Esophagus mucosa (tissue), 1 donor: ENCODE measurements around the gene DMBX1. TPM values are rescaled to one million over a fixed set of nuclear protein-coding genes. Genes with fewer than 3 reads are reported as not detected.

ENCODE experiments used
- ATAC-seq: fragments of 200-7000 bp; cut with Tn5 transposase; one replicate; pipeline ENCODE4 v1.9.1; 2020
- total RNA-seq: library from RNA; stranded (reverse); gene quantifications from one replicate; pipeline ENCODE4 v1.2.4, GENCODE V29; 2023
- donor health status: DM: yes; HTN: yes; CAD: no.

The DMBX1 gene
- total RNA-seq, 1 donor from 2014 or later = not detected

DNA sequence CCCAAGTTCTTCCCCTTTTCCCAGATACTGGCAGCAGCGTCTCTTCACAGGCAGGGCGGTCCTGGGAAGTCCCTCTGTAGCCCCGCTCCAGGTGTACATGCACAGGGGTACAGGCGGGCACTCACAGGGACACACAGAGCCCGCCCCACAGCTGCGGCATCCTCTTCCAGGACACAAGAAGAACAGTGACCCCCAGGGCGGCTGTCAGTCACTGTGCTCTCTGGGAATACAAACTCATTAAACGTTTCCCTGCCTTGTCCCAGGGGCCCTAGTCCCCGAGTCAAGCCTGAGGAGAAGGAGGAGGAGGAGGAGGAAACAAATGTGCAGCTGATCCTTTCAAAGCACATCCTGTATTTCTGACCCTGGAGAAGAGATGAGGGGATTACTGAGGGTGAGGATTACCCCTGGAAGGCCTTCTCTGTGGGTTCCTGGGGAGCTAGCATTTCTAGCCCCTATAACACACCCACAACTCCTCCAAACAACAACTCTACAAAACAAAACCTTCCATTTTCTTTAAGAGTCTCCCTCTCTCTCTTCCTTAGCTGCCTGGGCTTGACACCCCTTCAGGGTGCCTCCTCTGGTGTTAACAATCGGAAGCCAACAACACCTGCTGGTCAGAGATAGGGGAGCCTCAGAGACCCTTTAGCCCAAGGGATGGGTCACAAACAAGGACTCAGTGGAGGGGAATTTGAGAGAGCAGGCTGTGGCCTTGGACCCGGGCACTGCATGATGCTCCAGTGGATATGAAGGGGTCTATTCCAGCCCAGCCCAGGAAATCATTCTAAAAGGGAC, 28.4 kb upstream of the DMBX1 start:
- ATAC-seq = no peak

DNA sequence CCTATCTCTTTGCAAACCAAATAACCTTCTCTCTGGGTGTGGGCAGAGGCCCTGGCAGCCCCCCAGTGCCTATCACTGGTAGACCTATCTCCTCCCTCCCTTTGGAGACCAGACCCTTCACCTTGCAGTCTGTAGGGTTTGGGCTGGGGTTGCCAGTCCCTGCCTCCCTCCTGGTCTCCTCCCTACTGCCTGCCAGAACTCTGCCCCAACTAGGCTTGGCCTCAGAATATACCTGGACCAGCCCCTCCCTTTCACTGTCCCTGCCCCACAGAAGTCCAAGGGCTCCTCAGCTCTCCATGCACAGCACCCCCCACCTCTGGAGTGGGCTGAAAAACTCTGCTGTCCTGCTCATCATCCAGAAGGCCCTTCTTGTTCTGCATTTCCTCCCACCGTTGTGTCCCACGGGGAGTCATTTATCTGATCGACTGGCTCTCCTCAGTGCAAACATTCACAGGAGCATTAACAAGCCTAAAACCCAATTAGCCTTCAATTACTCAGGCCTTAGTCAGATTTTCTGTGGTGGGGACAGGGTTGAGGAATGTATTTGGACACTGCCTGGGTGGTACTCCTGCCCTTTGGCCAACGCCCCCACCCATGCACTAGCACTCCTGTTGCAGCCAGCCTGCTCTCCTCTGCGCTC, 27.7 kb upstream of the DMBX1 start:
- ATAC-seq = no peak

DNA sequence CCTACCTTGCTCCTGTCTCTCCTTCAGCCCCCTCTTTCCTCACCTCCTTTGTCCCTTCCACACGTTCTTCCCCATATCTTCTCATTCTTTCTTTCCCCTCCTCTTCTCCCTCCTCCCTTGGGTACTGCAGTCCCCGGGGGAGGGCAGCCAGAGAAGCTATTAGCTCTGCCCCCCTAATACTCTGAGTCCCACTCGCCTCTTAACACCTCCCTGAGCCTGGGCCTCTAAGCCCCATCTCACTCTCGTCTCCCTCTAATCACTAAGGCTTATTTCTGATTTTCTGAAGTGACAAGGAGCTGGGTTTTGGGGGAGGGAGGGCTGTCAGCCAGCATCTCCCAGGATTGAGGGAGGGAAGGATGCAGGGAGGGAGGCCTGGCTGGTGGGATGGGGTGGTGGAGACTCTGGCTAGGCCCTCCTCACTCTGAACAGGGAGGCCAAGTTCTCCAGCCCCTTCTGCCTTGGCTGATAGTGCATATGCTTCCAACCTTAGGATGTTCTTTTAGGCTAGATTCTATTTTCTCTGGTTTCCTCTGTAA, 25.6 kb upstream of the DMBX1 start:
- no peak for ATAC-seq

DNA sequence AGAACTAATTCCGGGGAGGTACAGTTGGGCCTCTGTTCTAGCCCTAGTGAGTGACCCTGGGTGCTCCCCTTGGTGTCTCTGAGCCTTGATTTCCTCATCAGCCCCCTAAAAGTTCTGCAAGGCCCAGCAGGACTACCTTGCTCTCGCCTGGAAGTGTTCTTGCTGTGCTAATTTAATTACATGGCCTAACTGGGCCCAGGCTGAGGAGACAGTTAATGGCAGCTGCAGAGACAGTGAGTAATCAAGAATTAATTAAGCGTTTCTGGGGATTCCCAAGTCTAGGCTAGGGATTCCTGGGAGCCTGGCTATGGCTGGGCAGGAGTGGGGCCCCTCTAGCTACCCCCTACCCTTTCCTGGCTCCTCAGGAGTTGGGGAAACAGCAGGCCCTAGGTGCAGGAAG, 24.7 kb upstream of the DMBX1 start:
- no peak for ATAC-seq

DNA sequence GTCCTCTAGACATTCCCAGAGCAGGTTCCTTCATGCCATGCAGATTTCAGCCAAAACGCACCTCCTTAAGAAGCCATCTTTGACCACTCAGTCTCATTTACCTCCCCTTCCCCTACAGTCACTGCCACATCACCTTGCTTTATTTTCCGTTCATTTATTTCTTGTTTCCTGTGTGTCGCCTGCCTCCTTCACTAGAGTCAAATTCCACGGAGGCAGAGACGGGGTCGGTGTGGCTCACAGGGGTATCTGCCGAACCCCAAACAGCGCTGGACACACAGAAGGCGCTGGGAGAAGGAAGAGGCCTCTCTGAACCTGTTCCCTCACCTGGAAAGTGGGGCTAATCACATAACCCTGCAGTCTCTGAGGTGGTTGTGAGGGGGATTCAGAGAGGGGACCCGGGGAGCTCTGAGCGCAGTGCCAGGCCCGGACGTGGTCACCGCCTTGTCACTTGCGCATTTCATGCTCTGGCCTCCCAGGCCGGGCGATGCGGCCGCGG, 23.6 kb upstream of the DMBX1 start:
- no peak for ATAC-seq

DNA sequence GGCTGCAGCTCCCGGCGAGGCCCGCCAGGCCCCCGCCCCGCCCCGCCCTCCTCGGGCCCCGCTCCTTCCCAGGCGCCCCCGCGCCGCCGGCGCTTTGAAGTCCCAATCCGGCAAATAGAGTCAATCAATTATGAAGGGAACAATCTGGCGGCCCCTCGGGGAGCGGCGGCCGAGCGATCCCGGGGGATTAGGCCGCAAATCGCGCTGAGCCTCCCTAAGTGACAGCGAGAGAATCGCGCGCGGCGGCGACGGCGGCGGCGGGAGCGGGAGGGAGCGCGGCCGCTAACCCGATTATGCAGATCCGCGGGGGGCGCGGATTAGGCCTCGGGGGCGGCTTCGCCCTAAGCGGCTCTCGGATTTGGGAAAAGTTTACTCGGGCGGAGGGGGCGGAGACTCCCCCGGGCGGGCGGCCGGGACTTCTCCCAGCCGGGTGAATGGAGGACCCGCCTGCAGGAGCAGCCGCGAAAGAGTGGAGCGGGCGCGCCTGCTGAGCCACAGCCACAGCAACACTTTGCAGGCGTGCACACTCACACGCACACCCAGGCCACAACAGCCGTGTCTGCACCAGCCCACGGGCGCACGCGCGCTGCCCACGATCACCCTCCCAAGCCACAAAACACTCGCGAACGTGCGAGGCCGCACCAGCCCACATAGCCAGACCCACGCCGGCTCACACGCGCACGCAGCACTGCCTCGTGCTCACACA, 23.0 kb upstream of the DMBX1 start:
- peak; percentile 20 for ATAC-seq

DNA sequence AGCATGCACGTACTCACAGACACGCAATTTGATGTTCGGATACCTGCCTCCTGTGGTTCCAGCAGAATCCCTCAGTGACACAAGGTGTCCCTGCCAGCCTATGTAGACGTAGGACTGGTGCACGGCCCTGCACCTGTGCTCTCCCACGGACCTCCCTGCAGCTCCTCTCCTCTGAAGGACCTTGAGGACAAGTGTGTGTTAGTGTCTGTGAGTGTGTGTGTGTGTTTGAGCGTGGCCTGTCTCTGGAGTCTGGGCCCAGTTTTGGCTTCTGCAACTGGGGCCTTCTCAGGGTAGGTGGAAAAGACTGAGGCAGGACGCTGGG, 22.5 kb upstream of the DMBX1 start:
- ATAC-seq = no peak

DNA sequence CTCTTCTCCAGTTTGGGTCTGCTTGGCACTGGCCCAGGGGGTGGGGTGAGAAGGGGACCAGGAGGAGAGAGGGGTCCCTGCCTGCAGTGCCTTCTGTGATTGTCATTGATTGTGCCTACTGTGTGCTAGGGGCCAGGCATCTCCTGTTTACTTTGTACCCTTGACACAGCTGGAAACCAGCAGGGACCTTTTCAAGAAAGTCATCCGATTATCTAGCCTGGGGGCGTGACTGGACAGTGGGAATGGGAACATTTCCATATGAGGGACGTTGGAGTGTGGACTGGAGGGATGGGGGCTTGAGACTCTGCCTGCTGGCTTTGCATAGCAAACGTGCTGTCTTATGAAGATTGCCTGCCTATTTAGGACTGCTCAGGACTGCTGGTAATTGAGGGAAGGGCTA, 19.8 kb upstream of the DMBX1 start:
- no peak for ATAC-seq

DNA sequence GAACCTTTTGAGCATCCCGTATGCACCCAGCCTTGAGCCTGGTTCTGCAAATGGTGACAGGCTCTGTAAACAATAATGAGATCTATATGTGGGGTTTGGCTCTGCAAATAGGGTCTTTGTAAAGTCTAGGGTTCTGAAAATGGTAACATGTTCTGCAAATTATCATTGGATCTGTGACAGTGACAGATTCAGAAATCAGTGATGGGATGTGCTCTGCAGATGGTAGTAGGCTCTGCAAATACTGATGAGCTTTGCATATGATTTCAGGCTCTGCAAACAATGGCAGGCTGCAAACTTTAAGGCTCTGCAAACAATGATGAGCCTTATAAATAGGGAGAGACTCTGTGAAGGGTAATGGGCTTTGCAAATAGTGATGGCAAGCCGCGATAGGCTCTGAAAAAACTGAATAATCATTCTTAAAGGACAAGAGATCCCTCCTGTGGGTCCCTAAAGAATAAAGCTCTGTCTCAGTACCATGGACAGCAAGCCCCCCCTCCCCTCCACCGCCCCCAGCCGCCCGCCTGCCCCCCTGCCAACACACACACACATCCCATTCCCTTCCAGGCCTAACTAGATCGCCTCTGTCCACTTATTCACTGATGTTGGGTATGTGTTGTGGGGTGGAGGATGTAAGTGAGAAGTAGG, 17.7 kb upstream of the DMBX1 start:
- no peak for ATAC-seq

DNA sequence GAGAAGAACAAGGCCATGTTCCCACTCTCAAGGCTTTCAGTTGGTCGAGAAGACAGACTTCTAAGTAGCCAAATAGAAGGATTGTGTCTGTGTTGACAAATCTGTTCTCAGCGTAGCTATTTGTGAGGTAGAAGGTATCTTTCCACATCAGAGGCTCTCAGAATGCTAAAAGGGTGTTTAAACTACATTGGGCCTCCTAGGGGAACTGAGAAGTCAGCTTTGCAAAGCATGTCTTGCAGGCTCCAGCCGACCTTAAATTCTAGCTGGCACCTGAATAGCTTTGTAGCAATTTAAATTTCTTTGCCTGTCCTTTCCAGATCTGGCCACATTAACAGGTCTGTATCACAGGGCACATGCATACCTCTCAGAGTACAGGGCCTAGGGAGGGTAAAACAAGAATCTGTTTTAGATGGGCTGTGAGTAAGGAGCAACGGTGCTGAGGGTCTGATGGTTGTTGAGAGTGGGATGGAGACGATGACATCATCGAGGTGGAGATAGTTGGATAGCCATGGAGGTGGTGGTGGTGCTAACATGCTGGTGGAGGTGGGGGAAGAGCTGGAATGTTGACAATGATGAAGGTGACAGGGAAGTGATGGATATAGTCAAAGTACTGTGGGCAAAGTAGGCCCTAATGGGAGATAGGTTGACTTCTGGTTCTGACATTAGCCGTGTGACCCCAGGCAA, 17.0 kb upstream of the DMBX1 start:
- no peak for ATAC-seq

DNA sequence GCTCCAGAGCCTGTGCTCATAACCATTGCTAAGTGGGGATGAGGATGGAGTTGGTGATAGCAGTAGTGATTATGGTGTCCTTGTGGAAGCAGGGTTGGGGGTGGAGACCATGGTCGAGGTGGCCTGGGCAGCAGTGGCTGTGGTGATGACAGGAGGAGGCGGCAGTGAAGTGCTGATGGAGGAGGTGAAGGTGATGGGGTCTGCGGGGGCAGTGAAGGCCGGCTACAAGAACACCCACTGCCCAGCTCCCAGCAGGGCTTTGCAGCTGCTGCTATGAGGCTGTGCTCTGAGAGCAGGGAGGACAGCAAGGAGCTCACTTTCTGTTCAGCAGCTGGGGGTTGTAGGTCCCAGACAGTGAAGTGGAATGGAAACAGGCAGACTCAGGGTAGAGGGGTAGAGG, 15.6 kb upstream of the DMBX1 start:
- no peak for ATAC-seq

DNA sequence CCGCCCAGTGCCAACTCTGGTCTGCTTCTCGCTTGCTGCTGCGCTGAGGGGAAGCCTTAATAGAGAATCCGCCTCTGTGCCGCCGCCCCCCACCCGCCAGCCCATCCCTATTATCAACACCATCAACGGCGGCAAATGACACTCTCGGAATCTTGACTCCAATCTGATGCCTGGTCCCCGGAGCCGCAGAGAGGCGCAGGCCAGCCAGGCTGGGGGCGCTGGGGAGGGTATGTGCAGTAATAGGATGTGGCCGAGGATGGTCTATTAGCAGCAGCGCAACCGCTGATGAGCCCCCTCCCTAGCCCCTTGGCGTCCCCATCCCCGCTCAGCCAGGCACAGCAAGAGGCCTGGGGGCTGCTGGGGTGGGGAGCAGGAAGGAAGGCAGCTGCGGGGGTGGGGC, 15.1 kb upstream of the DMBX1 start:
- ATAC-seq = no peak

DNA sequence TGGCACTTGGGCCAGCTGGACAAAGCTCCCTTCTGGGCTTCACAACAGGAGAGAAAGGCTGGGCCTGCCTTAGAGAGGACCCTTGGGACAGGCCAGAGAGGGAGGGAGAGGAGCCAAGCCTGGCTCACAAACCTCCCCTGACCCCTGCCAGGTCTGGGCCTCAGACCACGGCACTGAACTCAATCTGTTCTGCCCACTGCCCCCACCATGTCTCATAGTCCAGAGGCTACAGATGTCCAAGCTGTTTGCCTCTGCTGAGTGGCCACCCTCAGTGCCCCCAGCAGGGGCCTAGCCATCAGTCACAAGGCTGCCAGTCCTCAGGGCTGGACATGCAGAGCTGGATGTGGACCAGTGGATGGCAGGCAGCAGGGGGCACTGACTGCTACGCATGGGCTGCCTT, 13.0 kb upstream of the DMBX1 start:
- no peak for ATAC-seq

DNA sequence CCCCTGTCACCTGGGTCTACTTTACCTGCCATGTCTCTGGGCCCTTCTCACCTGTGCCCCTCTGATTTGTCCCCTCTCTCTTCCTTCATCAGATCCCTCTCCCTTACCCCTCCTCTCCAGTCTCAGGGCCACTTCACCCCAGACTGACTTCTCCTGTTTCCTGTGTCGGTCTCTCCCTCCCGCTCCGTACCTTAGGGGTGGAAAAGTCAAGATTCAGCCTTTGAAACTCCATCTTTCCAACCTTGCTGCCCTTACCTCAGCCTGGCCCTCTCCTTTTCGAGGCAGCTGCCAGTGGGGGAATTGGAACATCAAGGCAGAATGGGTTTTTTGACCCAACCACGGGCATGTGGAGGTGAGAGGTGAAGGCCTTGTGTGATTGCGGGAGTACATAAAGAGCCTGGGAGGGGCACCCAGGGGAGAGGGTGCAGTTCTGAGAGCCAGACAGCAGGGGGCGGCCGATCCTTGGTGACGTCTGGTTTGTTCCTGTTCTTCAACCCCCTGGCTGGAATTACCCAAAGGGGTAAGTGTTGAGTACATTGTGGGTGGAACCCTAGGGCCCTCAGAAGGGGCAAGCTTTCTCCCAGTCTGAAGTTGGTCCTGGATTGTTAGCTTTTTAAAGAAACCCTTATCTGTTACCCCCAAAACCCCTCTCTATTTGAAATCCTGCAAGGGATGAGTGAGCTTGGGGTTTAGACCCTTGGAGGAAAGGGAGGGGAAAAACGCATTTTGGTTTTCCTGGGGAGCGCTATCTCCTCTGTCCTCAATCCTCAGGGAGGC, 12.3 kb upstream of the DMBX1 start:
- peak; percentile 88 for ATAC-seq

DNA sequence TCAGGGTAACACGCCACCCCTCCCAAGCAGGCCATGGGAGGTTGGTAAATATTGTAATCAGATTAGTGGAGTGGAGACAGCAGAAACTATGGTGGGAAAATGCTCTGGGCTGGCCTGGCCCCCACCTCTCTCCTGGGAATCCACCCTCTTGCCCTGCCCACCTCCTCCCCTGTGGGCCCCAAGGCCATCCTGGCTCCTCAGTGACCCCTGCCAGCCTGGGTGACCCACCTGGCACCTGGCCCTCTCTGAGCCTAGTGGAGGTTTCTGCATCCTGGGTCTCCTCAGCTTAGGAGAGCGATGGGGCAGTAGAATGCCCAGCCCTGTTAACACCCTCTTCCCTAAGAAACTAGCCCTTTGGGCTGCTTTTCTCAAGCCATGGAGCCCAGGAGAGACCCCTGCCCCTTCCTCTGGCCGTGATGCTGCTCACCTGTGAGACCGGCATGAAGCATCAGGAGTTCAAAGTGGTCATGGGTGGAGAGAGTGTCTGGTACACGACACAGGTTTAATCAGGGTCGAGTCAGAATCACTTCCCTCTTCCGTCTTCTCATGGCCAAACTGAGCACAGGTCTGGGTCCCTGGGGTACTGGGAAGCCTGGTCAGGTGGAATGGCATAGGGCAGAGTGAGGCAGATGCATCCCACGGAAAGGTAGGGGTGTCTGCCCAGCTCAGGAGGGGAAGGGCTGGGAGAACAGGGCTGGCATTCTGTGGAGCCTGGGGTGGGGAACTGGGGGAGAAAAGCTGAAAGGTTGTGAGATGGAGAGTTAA, 10.7 kb upstream of the DMBX1 start:
- no peak for ATAC-seq

DNA sequence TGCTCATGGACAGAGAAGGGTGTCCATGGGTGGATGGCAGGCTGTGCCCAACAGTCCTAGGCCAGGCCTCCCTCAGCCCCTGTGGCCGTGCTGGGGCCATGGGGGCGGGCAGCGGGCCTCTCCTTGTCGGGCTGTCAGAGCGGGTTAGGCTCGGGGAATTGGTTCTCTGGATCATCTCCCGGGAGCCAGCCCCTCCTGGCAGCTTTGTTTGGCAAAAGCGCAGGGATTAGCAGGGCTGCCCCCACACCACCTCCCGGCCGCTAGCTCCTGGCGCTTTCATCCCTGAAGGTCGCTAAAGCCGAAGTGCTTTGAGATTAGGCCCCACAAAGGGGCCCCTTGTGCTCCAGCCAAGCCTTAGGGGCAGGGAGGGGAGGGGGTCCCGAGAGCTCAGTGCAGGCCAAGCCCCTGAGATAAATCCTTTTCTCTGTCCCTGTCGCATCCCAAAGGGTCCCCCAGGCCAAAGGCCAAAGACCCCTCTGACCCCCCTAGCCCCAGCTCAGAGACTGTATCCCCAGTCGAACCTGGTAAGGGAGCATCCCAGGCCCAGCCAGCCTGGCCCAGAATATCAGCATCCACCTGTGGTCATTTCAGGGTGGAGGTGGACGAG, 9.8 kb upstream of the DMBX1 start:
- no peak for ATAC-seq

DNA sequence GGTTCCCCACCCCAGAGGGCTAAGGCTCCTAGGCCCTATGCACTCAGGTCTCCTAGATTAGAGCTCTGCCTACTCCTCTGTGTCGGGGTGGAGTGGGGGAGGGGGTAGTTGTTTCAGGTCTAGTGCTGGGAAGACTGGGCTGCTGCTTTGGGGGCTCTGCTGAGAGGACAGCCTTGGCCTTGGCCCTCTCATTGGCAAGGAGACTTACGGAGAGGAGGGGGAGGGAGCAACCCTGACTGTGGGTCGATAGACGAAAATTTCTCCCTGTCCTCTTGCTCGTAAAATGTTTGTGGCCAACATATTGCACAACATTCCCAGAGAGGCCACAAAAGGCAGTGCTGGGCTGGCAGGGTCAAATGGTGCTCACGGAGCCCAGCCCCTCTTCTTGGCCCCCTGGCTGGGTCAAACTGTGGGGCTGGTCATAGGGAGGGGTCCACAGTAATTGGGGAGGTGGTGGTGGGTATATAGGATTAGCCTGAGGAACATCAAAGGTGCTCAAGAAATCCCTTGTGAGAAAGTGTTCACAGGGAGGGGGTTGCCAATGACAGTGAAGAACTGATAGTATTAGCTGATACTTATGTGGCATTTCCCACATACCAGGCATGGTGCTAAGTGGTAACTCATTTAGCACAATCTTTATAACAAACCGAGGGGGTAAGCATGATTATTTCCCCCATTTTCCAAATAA, 8.5 kb upstream of the DMBX1 start:
- no peak for ATAC-seq

DNA sequence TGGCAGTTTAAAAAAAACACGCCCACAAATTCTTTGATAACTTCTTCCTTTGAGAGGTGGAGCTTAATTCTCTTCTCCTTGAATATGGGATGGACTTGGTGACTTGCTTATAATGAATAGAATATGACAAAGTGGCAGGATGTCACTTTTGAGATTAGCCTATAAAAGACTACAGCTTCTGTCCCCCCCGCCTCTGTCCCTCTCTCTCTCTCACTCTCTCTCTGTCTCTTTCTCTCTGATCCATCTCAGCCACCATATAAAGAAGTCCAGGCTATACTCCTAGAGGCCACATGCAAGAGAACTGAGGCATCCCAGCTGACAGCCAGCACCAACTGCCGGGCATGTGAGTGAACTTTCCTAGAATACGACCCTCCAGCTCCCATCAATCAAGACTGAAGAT, 7.7 kb upstream of the DMBX1 start:
- no peak for ATAC-seq

DNA sequence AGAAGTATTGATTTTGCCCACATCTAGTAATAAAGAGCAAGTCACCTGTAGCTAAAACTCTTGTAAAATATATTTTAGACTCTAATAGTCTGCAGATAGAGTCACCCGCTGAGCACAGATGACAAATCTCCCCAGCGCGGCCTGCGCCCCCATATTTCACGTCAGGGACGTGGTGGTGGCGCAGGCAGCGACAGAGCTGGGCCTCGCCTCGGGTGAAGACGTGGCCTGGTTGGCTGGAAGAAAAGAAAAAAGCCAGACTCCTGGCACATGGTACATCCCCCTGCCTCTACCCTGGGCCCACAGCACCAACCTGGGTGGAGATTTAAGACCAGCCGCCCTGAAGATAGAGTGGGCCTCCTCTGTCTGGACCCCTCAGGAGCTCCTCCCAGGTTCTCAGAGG, 6.0 kb upstream of the DMBX1 start:
- ATAC-seq = no peak
